Measurements from ENCODE around the gene CSDE1. TPM values are rescaled to one million over a fixed set of nuclear protein-coding genes. Genes with fewer than 3 reads are reported as not detected.

Gene CSDE1
- total RNA-seq, 1 donor from 2014 or later, result 657 TPM

- H3K4me1 ChIP-seq (ENCODE audit: control insufficient read depth in 3 of 3, insufficient read depth in 3 of 3, low read length in 3 of 3), result peaks cover 7 to 20% (median 14%) of the 10 kb centered on the region in 3 donors
- H3K9ac ChIP-seq (ENCODE audit: low read depth in 1 of 3, low read length in 3 of 3), result peak overlapping the region; percentile 77 to 94 (median 86)
- peaks cover 0 to 14% (median 7%) of the 10 kb centered on the region in 3 donors for H3K36me3 ChIP-seq (ENCODE audit: control insufficient read depth in 3 of 3, insufficient read depth in 3 of 3, low read length in 3 of 3)
- peak overlapping the region; percentile 95 for H3K27ac ChIP-seq (ENCODE audit: low read depth, low read length)
- no peaks in the 10 kb centered on the region for H3K27me3 ChIP-seq (ENCODE audit: control insufficient read depth in 3 of 3, insufficient read depth in 3 of 3, low read length in 3 of 3)
- H3K9me3 ChIP-seq (ENCODE audit: control insufficient read depth in 3 of 3, low read length in 3 of 3), result no peaks in the 10 kb centered on the region
- H3K4me3 ChIP-seq (ENCODE audit: low read length in 3 of 3), result peak overlapping the region; percentile 61 to 87 (median 67)
These were observed 63.1 kb downstream of the CSDE1 start for GRCh38 chr1:114694540-114695310.

GRCh38 chr1:114692947-114693346 lies 64.8 kb downstream of the CSDE1 start:
- H3K27me3 ChIP-seq (ENCODE audit: control insufficient read depth in 3 of 3, insufficient read depth in 3 of 3, low read length in 3 of 3), result no peaks in the 10 kb centered on the region
- H3K9me3 ChIP-seq (ENCODE audit: control insufficient read depth in 3 of 3, low read length in 3 of 3), result no peaks in the 10 kb centered on the region
- H3K9ac ChIP-seq (ENCODE audit: low read depth in 1 of 3, low read length in 3 of 3), result peak overlapping the region; percentile 77 to 94 (median 86)
- H3K4me3 ChIP-seq (ENCODE audit: low read length in 3 of 3), result peak overlapping the region; percentile 67 to 87 (median 68)
- H3K27ac ChIP-seq (ENCODE audit: low read depth, low read length), result peak overlapping the region; percentile 95
- H3K4me1 ChIP-seq (ENCODE audit: control insufficient read depth in 3 of 3, insufficient read depth in 3 of 3, low read length in 3 of 3), result peaks cover 25 to 35% (median 27%) of the 10 kb centered on the region in 3 donors
- peaks cover 8 to 32% (median 17%) of the 10 kb centered on the region in 3 donors for H3K36me3 ChIP-seq (ENCODE audit: control insufficient read depth in 3 of 3, insufficient read depth in 3 of 3, low read length in 3 of 3)

GRCh38 chr1:114691061-114691460 lies 66.7 kb downstream of the CSDE1 start:
- peaks cover 43 to 54% (median 44%) of the 10 kb centered on the region in 3 donors for H3K4me1 ChIP-seq (ENCODE audit: control insufficient read depth in 3 of 3, insufficient read depth in 3 of 3, low read length in 3 of 3)
- no peaks in the 10 kb centered on the region for H3K9me3 ChIP-seq (ENCODE audit: control insufficient read depth in 3 of 3, low read length in 3 of 3)
- H3K27me3 ChIP-seq (ENCODE audit: control insufficient read depth in 3 of 3, insufficient read depth in 3 of 3, low read length in 3 of 3), result no peaks in the 10 kb centered on the region
- H3K9ac ChIP-seq (ENCODE audit: low read depth in 1 of 3, low read length in 3 of 3), result peak overlapping the region in 2 of 3 donors; percentile 51 to 63
- H3K27ac ChIP-seq (ENCODE audit: low read depth, low read length), result peak overlapping the region; percentile 76
- H3K36me3 ChIP-seq (ENCODE audit: control insufficient read depth in 3 of 3, insufficient read depth in 3 of 3, low read length in 3 of 3), result peaks cover 20 to 50% (median 33%) of the 10 kb centered on the region in 3 donors
- H3K4me3 ChIP-seq (ENCODE audit: low read length in 3 of 3), result peak overlapping the region; percentile 52 to 68 (median 64)

GRCh38 chr1:114690148-114690547 lies 67.6 kb downstream of the CSDE1 start:
- peak overlapping the region; percentile 64 to 68 (median 64) for H3K4me3 ChIP-seq (ENCODE audit: low read length in 3 of 3)
- H3K9me3 ChIP-seq (ENCODE audit: control insufficient read depth in 3 of 3, low read length in 3 of 3), result no peaks in the 10 kb centered on the region
- peak overlapping the region; percentile 76 for H3K27ac ChIP-seq (ENCODE audit: low read depth, low read length)

GRCh38 chr1:114688526-114688925 lies 69.3 kb downstream of the CSDE1 start:
- H3K27me3 ChIP-seq (ENCODE audit: control insufficient read depth in 3 of 3, insufficient read depth in 3 of 3, low read length in 3 of 3), result no peaks in the 10 kb centered on the region
- peak overlapping the region; percentile 75 for H3K27ac ChIP-seq (ENCODE audit: low read depth, low read length)
- peaks cover 30 to 74% (median 50%) of the 10 kb centered on the region in 3 donors for H3K36me3 ChIP-seq (ENCODE audit: control insufficient read depth in 3 of 3, insufficient read depth in 3 of 3, low read length in 3 of 3)
- peak overlapping the region; percentile 8 to 49 (median 11) for H3K4me3 ChIP-seq (ENCODE audit: low read length in 3 of 3)
- peak overlapping the region in 1 of 3 donors; percentile 40 for H3K9ac ChIP-seq (ENCODE audit: low read depth in 1 of 3, low read length in 3 of 3)
- peaks cover 52 to 73% (median 53%) of the 10 kb centered on the region in 3 donors for H3K4me1 ChIP-seq (ENCODE audit: control insufficient read depth in 3 of 3, insufficient read depth in 3 of 3, low read length in 3 of 3)
- no peaks in the 10 kb centered on the region for H3K9me3 ChIP-seq (ENCODE audit: control insufficient read depth in 3 of 3, low read length in 3 of 3)

More at GRCh38 chr1:114690148-114690547, 67.6 kb downstream of the CSDE1 start:
- Histone ChIP-seq H3K4me1 (ENCODE audit: control insufficient read depth in 3 of 3, insufficient read depth in 3 of 3, low read length in 3 of 3) (peaks cover 46 to 59% (median 48%) of the 10 kb centered on the region in 3 donors), H3K9ac (ENCODE audit: low read depth in 1 of 3, low read length in 3 of 3) (peak overlapping the region in 2 of 3 donors; percentile 9 to 46), H3K27me3 (ENCODE audit: control insufficient read depth in 3 of 3, insufficient read depth in 3 of 3, low read length in 3 of 3) (no peaks in the 10 kb centered on the region), H3K36me3 (ENCODE audit: control insufficient read depth in 3 of 3, insufficient read depth in 3 of 3, low read length in 3 of 3) (peaks cover 24 to 58% (median 35%) of the 10 kb centered on the region in 3 donors)

GRCh38 chr1:114685851-114686250 lies 71.9 kb downstream of the CSDE1 start:
- H3K36me3 ChIP-seq (ENCODE audit: control insufficient read depth in 3 of 3, insufficient read depth in 3 of 3, low read length in 3 of 3), result peaks cover 35 to 84% (median 60%) of the 10 kb centered on the region in 3 donors
- H3K9ac ChIP-seq (ENCODE audit: low read depth in 1 of 3, low read length in 3 of 3), result peak overlapping the region in 1 of 3 donors; percentile 3
- H3K27me3 ChIP-seq (ENCODE audit: control insufficient read depth in 3 of 3, insufficient read depth in 3 of 3, low read length in 3 of 3), result no peaks in the 10 kb centered on the region
- peaks cover 52 to 73% (median 56%) of the 10 kb centered on the region in 3 donors for H3K4me1 ChIP-seq (ENCODE audit: control insufficient read depth in 3 of 3, insufficient read depth in 3 of 3, low read length in 3 of 3)
- peak overlapping the region in 1 of 3 donors; percentile 23 for H3K4me3 ChIP-seq (ENCODE audit: low read length in 3 of 3)
- no peaks in the 10 kb centered on the region for H3K9me3 ChIP-seq (ENCODE audit: control insufficient read depth in 3 of 3, low read length in 3 of 3)
- peak overlapping the region; percentile 75 for H3K27ac ChIP-seq (ENCODE audit: low read depth, low read length)

GRCh38 chr1:114677691-114678090 lies 80.1 kb downstream of the CSDE1 start:
- H3K9ac ChIP-seq (ENCODE audit: low read depth in 1 of 3, low read length in 3 of 3), result no peak overlapping the region
- H3K27me3 ChIP-seq (ENCODE audit: control insufficient read depth in 3 of 3, insufficient read depth in 3 of 3, low read length in 3 of 3), result no peaks in the 10 kb centered on the region
- H3K4me1 ChIP-seq (ENCODE audit: control insufficient read depth in 3 of 3, insufficient read depth in 3 of 3, low read length in 3 of 3), result peaks cover 4 to 34% (median 5%) of the 10 kb centered on the region in 3 donors
- H3K4me3 ChIP-seq (ENCODE audit: low read length in 3 of 3), result no peak overlapping the region
- H3K36me3 ChIP-seq (ENCODE audit: control insufficient read depth in 3 of 3, insufficient read depth in 3 of 3, low read length in 3 of 3), result peaks cover 64 to 93% (median 72%) of the 10 kb centered on the region in 3 donors
- H3K27ac ChIP-seq (ENCODE audit: low read depth, low read length), result peak overlapping the region; percentile 23
- no peaks in the 10 kb centered on the region for H3K9me3 ChIP-seq (ENCODE audit: control insufficient read depth in 3 of 3, low read length in 3 of 3)

GRCh38 chr1:114676115-114676514 lies 81.7 kb downstream of the CSDE1 start:
- Histone ChIP-seq H3K4me1 (ENCODE audit: control insufficient read depth in 3 of 3, insufficient read depth in 3 of 3, low read length in 3 of 3) (peaks cover 11 to 41% (median 17%) of the 10 kb centered on the region in 3 donors), H3K4me3 (ENCODE audit: low read length in 3 of 3) (no peak overlapping the region), H3K27me3 (ENCODE audit: control insufficient read depth in 3 of 3, insufficient read depth in 3 of 3, low read length in 3 of 3) (no peaks in the 10 kb centered on the region), H3K27ac (ENCODE audit: low read depth, low read length) (peak overlapping the region; percentile 10), H3K9ac (ENCODE audit: low read depth in 1 of 3, low read length in 3 of 3) (no peak overlapping the region), H3K9me3 (ENCODE audit: control insufficient read depth in 3 of 3, low read length in 3 of 3) (no peaks in the 10 kb centered on the region), H3K36me3 (ENCODE audit: control insufficient read depth in 3 of 3, insufficient read depth in 3 of 3, low read length in 3 of 3) (peaks cover 66 to 95% (median 71%) of the 10 kb centered on the region in 3 donors)

- Histone ChIP-seq H3K9me3 (ENCODE audit: control insufficient read depth in 3 of 3, low read length in 3 of 3) (no peaks in the 10 kb centered on the region), H3K9ac (ENCODE audit: low read depth in 1 of 3, low read length in 3 of 3) (no peak overlapping the region), H3K4me1 (ENCODE audit: control insufficient read depth in 3 of 3, insufficient read depth in 3 of 3, low read length in 3 of 3) (peaks cover 17 to 41% (median 28%) of the 10 kb centered on the region in 3 donors), H3K4me3 (ENCODE audit: low read length in 3 of 3) (no peak overlapping the region), H3K27me3 (ENCODE audit: control insufficient read depth in 3 of 3, insufficient read depth in 3 of 3, low read length in 3 of 3) (no peaks in the 10 kb centered on the region), H3K27ac (ENCODE audit: low read depth, low read length) (peak overlapping the region; percentile 87), H3K36me3 (ENCODE audit: control insufficient read depth in 3 of 3, insufficient read depth in 3 of 3, low read length in 3 of 3) (peaks cover 35 to 56% (median 37%) of the 10 kb centered on the region in 3 donors)
These were observed 85.9 kb downstream of the CSDE1 start for GRCh38 chr1:114671939-114672275.

Data from skeletal muscle tissue (tissue), 4 donors.